GM12874 (cell line): ENCODE measurements around the gene NGB.

Experiments used
- CTCF ChIP-seq: IDR thresholded peaks from 2 replicates; pipeline ENCODE4 v1.5.1; 2011; ENCODE audit warnings: low read depth, mild to moderate bottlenecking, control low read depth, low read length, moderate library complexity; ENCODE audit not compliant: insufficient read depth

The NGB gene

GRCh38 chr14:77259025-77259715, 11.8 kb downstream of the NGB start:
- no peak for TF ChIP-seq CTCF

GRCh38 chr14:77258566-77258965, 12.4 kb downstream of the NGB start:
- TF ChIP-seq CTCF, result no peak

GRCh38 chr14:77257700-77258099, 13.3 kb downstream of the NGB start:
- no peak for TF ChIP-seq CTCF

GRCh38 chr14:77256694-77257093, 14.3 kb downstream of the NGB start:
- TF ChIP-seq CTCF, result no peak

- TF ChIP-seq CTCF, result no peak
Observed at GRCh38 chr14:77253333-77254190, 17.4 kb downstream of the NGB start.

- no peak for TF ChIP-seq CTCF
Observed at GRCh38 chr14:77251870-77252269, 19.1 kb downstream of the NGB start.

GRCh38 chr14:77250927-77251326, 20.1 kb downstream of the NGB start:
- no peak for TF ChIP-seq CTCF
